Gastrocnemius medialis (tissue), 4 donors: ENCODE results near the gene GABRG3.

Experiments
- CTCF ChIP-seq, 5 experiments: fragments of 450-650 bp in 3 of 5; fragments of 200-600 bp in 2 of 5; sonication (generic) in 2 of 5; IDR thresholded peaks in 4 of 5; conservative IDR thresholded peaks in 1 of 5; 1 replicate in 4 of 5; 2 replicates in 1 of 5; pipeline ENCODE4 v1.5.1; 2016 to 2019; ENCODE audit warnings: antibody characterized with exemption in 5 of 5, mild to moderate bottlenecking in 3 of 5, moderate library complexity in 3 of 5
- POLR2A ChIP-seq, 2 donors: fragments of 450-650 bp; IDR thresholded peaks; one replicate each; pipeline ENCODE4 v1.6.1; 2017; ENCODE audit warnings: antibody characterized with exemption in 2 of 2, mild to moderate bottlenecking in 2 of 2, moderate library complexity in 2 of 2

- TF ChIP-seq CTCF (IDR thresholded peaks at IDR 0.05 in 4 of 5, conservative IDR thresholded peaks at IDR 0.05 in 1 of 5): no peak
- no peak for TF ChIP-seq POLR2A (IDR thresholded peaks at IDR 0.05)
Measured at GRCh38 chr15:27448986-27449385, 478.0 kb downstream of the GABRG3 start.
